HG03520 (cell line): ENCODE measurements around the gene LATS2.
"Not testable (repeated sequence)": the region's sequence is repeated elsewhere in the genome, so short reads cannot be mapped to it uniquely, and the experiment has no call there.

Experiments
- ATAC-seq: cut with Tn5 transposase; IDR thresholded peaks from one replicate; pipeline ENCODE4 v1.9.1; 2021; ENCODE audit warnings: mild to moderate bottlenecking, moderate library complexity; ENCODE audit not compliant: unreplicated experiment

The LATS2 gene

DNA sequence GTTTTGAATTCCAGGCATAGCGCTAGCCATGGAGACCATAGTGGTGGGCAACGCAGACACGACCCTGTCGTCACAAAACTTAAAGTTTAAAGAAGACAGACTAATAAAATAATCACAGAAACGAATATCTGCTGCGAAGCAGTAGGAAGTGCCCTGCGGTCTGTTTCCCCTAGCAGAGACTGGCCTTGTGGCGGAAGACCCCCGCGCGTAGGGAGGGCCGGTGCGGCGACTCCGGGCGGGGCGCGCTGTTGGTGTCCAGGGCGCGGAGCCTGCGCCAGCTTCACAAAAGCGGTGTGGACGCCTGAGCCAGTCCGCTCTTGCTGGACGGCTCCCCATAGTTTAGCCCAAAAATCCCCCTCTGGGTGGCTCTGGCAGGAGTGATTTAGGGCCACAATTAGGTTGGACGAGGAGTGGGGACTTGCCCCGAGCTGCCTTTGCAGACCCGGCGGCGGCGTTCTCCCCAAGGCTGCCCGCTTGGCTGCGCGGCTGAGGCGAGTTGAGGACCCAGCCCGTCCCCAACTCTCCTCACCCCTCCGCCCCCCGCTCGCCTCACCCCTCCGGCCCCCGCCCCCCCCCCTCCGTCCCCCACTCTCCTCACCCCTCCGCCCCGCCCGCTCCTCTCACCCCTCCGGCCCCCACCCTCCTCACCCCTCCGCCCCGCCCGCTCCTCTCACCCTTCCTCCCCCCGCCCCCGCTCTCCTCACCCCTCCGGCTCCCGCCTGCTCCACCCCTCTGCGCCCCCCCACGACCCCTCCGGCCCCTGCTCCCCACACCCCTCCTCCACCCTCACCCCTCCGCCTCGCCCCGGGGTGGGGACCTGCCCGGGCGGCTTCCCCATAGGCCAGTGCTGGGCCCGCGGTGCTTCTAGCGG is 14.2 kb upstream of the LATS2 start:
- no peak for ATAC-seq

DNA sequence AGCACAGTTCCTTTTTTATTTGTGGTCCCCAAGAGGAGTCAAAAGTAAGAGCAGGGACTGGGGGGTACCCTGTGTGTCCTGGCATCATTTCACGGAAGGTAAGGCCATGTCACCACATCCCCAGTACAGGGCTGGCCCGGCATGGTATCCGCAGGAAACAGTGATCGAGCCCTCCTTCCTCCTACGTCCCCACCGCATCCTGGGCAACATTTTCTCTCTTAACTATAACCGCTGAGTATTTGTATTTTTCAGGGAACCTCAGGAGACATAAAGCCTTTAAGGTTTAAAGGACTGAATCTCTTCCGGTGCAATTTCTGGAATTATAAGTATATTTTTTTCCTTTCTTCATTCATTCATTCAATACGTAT is 13.6 kb upstream of the LATS2 start:
- ATAC-seq = no peak

DNA sequence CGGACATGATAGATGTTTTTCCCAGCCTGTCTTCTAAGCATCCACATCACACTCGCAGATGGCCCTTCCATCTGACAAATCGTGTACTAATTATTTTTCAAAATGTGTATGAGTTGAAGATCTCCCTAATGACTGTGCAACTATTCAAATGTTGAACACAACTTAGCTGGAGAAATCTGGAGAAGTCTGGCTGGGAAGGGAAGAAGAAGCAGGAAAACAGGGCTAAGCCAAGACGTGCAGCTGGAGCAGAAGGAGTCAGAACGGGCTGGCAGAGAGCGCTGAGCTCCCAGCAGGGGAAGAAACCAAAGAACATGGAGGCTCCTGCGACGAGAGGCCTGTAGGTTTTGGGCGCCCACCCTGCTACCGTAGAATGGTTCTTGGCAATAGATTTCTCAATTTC is 13.2 kb upstream of the LATS2 start:
- ATAC-seq = no peak

DNA sequence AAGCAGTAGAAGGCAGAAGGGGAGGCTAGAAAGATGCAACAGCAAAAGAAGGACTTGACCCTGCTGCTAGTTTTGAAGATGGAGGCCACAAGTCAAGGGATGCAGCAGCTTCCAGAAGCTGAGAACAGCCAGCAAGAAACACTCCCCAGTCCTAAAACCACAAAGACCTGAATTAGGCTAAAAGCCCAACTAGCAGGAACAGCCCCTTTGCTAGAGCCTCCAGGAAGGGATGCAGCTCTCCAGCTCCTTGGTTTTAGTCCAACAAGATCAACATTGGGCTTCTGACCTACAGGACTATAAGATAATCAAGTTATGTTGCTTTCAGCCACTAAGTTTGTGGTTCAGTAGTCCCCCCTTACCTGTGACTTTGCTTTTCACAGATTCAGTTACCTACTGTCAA is 10.5 kb upstream of the LATS2 start:
- ATAC-seq = no peak

DNA sequence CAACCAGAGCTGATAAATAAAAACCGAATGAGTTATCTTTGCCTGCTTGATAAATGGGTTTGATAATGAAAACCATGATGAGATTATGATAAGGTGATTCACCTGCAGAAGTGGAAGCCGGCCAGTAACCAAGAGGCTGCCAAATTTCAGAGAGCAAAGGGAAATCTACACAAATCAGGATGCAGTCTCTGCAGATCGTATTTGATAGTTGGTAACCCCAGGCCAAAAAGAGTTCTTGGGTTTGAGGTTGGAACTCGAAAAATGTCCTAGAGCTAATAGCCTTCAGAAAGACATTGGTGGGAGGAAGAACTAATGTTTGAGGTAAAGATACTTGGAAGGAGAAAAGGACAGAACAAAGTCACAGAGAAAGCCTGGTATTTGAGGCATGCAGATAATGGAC is 9.6 kb upstream of the LATS2 start:
- ATAC-seq = no peak

DNA sequence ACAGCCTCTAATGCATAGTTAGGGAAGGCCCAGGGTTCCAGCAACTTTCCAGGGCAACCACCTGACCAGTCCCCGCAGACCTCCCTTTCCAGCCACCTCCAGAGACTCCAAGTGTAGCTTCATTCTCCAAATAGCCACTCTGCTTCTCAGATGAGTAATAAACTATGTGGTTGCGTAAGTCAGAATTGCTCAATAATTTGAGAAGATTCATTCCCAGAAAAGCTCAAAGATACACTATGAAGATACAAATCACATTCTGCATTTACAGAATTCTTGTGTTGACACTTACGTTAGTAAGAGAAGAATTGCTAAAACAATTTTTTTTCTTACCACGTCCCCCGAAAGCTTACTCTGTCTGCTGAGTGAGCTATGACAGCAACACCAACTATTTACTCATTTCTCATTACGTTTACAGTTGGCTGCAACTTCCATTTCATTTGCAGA is 8.2 kb upstream of the LATS2 start:
- no peak for ATAC-seq

DNA sequence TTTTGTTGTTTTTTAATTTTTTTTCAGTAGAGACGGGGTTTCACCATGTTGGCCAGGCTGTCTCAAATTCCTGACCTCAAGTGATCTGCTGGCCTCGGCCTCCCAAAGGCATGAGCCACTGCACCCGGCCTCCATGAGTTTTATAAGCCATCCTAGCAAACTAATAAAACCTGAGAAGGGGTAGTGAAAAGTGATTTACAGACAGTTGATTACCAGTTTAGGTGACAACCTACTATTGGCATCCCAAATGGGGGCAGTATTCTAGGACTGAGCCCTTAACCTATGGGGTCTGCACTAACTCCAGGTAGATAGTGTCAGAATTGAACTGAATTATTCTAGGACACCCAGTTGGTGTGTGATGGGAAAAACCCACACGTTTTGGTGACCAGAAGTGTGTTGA is 6.5 kb upstream of the LATS2 start:
- no peak for ATAC-seq

DNA sequence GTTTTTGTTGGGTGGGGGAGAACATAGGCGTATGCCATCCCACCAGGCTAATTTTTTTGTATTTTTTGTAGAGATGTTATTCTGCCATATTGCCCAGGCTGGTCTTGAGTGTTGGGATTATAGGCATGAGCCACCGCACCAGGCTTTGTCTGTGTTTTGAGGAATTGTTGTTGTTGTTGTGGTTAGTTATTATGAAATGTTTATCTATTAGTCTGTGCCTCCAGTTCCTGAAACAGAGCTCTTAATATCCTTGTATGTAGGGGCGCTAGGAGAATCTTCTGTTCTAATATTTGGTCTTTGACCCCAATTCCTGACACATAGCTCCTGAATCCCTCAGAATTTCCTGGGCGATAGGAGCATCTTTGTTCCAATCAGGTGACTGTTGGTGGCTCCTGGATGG is 5.6 kb upstream of the LATS2 start:
- no peak for ATAC-seq

DNA sequence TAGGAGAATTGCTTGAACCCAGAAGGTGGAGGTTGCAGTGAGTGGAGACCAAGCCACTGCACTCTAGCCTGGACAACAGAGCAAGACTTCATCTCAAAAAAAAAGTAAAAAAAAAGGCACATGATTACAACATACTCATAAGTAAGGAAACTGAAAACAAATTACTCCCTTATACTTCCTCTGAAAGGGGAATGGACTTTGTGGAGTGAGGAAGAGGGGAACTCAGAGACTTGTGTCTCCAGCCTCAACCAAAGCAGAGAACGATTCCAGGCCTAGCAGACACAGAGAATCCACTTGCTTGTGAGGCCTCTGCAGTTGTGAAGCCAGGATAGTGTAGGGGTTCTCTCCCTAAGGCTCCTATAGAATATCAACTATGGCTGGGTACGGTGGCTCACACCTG is 4.3 kb upstream of the LATS2 start:
- ATAC-seq = no peak

DNA sequence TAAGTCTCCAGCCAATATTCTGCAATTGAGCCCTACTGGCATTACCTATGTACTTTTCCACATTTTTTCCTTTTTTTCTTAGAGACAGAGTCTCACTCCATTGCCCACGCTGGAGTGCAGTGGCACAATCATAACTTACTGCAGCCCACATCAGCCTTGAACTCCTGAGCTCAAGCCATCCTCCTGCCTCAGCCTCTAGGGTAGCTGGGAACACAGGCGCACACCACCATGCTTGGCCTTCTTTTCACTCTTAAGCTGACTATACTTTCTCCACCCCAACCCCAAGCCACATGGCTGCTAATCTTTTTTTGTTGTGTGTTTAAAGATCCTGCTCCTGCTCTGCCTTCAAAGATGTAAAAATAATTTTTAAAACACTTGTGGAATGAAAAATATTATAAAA is 1.6 kb upstream of the LATS2 start:
- no peak for ATAC-seq

DNA sequence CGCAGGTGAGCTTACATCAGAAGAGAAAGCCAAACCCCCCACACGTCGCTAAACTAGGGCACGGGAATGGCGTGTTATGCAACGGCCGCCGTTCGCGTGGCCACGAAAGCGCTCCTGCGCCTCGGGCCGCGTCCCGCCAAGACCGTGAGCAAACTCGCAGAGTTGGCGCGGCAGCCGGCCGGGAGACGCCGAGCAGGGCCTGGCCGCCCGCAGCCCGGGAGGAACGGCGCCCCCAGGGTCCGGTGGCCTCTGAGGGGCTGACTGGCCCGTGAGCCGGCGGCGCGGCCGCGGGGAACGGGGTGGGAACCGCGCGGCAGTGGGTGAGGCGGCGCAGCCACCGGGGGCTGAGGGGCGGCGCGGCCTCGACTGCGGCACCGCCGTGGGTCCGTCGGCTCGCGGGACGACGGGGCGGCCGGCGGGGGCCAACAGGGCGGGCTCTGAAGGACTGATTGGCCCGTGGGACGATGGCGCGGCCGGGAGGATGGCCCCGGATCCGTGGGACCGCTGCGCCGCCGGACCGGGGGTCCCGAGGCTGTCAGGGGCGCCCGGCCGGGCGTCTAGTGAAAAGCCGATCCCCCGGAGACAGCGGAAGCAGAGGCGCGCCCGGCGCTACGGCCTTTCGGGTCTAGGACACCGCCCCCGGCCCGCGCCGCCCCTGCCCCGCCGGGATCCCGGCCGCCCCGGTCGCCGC is 903 bp downstream of the LATS2 start:
- ATAC-seq = peak; percentile 9

DNA sequence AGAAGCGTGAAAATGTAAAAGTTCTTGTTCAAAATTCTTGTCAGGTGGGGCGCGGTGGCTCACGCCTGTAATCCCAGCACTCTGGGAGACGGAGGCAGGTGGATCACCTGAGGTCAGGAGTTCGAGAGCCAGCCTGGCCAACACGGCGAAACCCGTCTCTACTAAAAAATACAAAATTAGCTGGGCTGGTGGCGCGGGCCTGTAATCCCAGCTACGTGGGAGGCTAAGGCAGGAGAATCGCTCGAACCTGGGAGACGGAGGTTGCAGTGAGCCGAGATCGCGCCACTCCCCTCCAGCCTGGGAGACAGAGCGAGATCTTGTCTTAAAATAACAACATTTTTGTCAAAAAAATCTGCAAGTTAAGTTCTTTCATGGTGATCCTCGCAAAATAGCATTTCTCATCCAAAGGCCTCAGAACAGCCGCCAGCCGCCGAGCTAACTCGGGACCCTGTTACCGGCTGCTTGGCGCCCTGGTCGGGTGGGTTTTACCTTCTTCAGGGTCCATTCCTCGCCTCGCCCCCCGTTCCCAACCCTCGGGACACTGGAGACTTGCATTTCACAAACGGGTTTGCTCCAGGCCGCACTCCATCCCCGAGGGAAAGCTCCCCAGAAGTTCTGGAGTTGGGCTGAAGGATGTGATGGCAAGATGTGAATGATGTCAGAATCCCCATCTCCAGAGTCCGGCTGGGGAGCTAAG is 1.6 kb downstream of the LATS2 start:
- no peak for ATAC-seq

DNA sequence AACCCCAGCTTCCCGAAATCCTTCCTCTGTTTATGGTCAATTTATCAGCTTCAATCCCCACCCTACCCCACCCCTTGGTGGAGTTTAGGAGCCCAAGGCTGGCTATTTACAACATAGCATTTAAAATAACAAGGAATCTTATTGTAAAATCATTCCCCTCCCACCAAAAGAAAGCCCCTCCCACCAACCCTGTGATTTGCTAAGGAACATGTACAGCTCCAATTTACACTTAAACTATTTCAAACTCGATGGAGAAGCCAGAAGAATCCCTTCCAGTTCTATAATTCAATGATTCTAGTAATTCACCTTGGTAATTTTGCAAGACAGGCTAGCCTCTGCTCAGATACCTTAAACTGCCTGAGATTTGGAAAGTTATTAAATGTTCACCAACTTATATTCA is 3.0 kb downstream of the LATS2 start:
- no peak for ATAC-seq

DNA sequence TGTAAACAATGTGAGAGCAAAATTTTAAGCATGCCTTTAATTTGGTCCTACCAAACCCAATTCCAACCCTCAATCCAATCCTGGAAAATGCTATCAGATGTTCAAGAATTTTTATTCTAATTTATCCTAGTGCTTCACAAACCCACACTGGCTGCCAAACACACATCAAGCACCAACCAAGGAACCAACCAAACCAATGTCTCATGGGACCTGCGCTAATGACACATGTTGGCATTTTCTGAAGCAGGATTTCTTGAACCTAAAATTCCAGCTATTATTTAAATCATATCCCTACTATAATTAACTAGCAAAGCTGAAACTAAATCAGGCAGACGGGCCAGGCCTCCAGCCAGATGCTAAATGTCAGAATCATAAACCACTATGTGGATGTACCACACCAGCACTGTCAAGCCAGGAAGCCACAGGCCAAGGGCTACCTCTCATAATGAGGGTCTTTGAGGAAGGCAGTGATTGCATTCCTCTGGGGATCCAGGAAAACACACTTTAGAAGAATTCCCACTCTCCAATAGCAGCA is 5.8 kb downstream of the LATS2 start:
- no peak for ATAC-seq

DNA sequence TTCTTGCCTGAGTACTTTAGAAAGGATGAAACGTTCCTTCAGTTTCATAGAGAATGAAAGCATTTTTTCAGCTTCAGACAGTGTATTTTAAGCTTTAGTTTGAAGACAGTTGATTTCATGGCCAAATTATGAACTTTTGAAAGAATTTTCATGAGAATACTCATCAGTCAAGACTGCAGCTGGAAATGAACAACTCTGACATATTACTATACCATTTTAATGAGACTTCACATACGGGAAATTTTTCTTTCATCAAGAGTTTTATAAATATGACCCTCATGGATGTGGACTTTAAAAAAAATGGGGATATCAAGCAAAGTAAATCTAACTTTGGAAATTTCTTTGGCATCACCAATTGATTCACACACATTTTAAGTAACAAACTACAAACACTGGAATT is 6.4 kb downstream of the LATS2 start:
- no peak for ATAC-seq

DNA sequence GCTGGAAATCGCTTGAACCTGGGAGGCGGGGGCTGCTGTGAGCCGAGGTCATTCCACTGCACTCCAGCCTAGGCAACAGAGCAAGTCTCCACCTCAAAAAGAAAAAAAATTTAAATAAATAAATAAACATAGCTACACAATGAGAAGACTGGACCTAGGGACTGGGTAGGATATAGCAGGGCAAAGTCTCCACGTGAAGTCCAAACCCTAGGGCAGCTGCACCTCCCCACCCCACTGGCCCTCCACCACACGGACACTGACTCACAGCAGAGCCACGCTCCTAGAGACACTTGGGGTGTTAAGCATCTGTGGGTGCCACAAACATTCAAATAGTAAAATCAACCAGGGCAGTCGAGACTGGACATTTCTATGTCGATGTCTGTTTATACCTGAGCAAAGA is 7.1 kb downstream of the LATS2 start:
- ATAC-seq = no peak

DNA sequence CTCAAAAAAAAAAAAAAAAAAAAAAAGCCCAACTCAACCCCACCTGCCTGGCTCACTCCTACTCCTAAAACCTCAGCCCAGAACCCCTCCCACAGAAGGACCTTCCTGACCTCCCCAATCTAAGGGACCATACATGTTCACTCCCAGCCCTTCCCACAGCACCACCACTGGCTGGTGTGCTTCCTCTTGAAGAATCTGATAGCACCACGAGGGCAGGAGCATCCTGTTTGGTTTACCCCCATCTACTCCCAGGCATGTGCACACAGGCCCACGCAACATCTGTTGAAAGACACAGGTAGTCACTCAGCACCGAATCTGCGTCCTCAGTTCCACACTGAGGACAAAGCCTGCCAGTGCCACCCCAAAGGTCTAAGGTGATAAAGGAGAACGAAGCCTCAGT is 8.2 kb downstream of the LATS2 start:
- no peak for ATAC-seq

DNA sequence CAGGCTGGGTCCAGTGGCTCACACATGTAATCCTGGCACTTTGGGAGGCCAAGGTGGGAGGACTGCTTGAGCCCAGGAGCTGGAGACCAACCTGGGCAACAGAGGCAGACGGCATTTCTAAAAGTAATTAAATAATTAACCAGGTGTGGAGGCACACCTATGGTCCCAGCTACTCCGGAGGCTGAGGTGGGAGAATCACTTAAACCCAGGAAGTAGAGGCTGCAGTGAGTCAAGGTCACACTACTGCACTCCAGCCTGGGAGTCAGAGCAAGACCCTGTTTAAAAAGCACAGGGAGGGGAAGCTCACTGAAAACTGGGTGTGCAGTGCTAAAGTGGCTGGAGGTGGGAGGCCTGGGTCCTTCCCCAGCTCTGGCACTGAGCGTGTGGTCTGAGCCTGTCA is 9.7 kb downstream of the LATS2 start:
- ATAC-seq = no peak

DNA sequence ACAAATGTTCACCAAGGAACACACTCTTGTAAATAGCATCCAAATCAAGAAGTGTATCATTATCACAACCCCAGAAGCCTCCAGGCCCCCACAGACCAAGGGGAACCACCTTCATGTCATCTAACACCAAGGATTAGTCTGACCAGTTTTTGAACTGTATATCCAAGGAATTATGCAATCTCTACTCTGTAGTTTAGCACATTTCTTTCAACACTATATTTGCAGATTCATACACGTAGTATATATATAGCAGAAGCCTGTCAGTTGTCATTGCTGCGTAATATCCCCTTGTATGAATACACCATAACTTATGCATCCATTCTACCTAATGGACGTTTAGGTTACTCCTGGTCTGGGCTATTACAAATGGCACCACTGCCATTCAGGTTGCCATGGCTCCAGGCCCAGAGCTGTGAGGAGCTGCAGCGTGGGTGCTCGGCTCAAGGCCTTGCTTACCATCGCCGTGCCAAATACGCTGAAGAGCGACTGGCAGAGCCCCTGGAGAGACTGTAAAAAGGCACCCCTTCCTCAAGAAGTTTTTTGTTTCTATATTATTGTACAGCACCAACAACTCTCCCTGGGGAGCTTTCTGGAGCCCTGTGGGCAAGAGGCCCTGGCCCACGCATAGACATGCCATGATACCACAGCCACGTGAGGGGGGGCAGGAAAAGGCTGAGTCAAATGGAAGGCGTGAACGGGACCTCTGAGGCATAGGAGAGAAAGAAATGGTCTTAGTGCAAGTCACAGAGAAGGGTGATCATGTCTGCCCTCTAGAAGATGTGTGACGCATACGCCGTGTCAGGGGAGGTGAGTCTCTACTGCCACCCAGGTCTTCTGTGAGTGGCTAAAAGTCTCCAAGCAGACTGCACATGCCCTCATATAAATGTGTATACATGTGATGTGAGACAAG is 10.8 kb downstream of the LATS2 start:
- no peak for ATAC-seq

DNA sequence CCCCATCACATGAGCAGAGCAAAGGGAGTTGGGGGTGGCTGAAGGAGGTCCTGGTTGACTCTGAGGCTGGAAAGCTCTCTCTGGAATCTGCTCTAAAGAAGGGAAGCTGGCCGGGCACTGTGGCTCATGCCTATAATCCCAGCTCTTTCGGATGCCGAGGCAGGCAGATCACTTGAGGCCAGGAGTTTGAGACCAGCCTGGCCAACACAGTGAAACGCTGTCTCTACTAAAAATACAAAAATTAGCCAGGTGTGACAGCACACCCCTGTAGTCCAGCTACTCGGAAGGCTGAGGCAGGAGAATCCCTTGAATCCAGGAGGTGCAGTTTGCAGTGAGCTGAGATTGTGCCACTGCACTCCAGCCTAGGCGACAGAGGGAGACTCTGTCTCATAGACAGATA is 11.7 kb downstream of the LATS2 start:
- not testable (repeated sequence) for ATAC-seq
